Testis (tissue), 3 donors: ENCODE measurements around the gene GPR179. TPM values are rescaled to one million over a fixed set of nuclear protein-coding genes. Genes with fewer than 3 reads are reported as not detected.

ENCODE experiments used
- DNase-seq: peaks from one replicate; pipeline ENCODE4 v3.0.0-alpha.2; 2019
- H3K27ac ChIP-seq, 2 donors: fragments of 200-600 bp; sonication (generic); one replicate each; pipeline ENCODE4 v1.5.1; 2019
- H3K27me3 ChIP-seq: fragments of 200-600 bp; sonication (generic); one replicate; pipeline ENCODE4 v1.5.1; 2019
- H3K36me3 ChIP-seq: fragments of 200-600 bp; sonication (generic); one replicate; pipeline ENCODE4 v1.5.1; 2017; ENCODE audit warnings: low read depth; ENCODE audit errors: missing control alignments
- H3K4me1 ChIP-seq: fragments of 200-600 bp; sonication (generic); one replicate; pipeline ENCODE4 v1.5.1; 2019
- H3K4me3 ChIP-seq, 2 donors: fragments of 200-600 bp; sonication (generic); one replicate each; pipeline ENCODE4 v1.5.1; 2017 to 2019
- H3K9me3 ChIP-seq: fragments of 200-600 bp; sonication (generic); one replicate; pipeline ENCODE4 v1.5.1; 2017
- CTCF ChIP-seq, 3 experiments: fragments of 450-650 bp in 2 of 3; fragments of 200-600 bp in 1 of 3; sonication (generic) in 1 of 3; IDR thresholded peaks; one replicate each; pipeline ENCODE4 v1.5.1; 2016 to 2019; ENCODE audit warnings: antibody characterized with exemption in 3 of 3, mild to moderate bottlenecking in 2 of 3, moderate library complexity in 1 of 3
- POLR2A ChIP-seq: fragments of 450-650 bp; IDR thresholded peaks from one replicate; pipeline ENCODE4 v1.6.1; 2017; ENCODE audit warnings: antibody characterized with exemption, mild to moderate bottlenecking, moderate library complexity
- WGBS, 2 donors: methylation state at CpG; one replicate each; pipeline ENCODE4 v1.1.5; 2018; 5-methylcytosine and 5-hydroxymethylcytosine counted together
- intact Hi-C: fragments of 100-400 bp; cut with DNase I; formaldehyde crosslinking; loops from one replicate; pipeline ENCODE4 v1.15.1; 2023; ENCODE audit warnings: low total_unique reads
- polyA plus RNA-seq: library from polyadenylated mRNA; stranded (reverse); fragments of 350-450 nt; fragmentation: Illumina TruSeq; extraction: RNeasy Lipid Tissue Mini Kit (QIAGEN cat#74804); gene quantifications from one replicate; pipeline ENCODE4 v1.2.3, GENCODE V29; 2014; ENCODE audit warnings: low read depth, low replicate concordance; ENCODE audit not compliant: insufficient read depth
- total RNA-seq, 2 donors: library from RNA; depleted of rRNA; stranded (reverse); fragments of >200 nt; gene quantifications; one replicate each; pipeline ENCODE4 v1.2.3, GENCODE V29; 2016

Gene GPR179
- total and polyA plus RNA-seq, 3 donors from 2014 or later = 0.61 to 1.3 (median 0.93) TPM

GRCh38 chr17:38332735-38333134, 11.0 kb downstream of the GPR179 start:
- H3K27ac ChIP-seq = no peak overlapping the region
- H3K4me1 ChIP-seq = no peaks in the 10 kb centered on the region
- H3K27me3 ChIP-seq = no peaks in the 10 kb centered on the region
- intact Hi-C loops = no loop called here
- TF ChIP-seq CTCF (IDR thresholded peaks at IDR 0.05) (no peak), POLR2A (no peak)
- 88 to 91% methylated on average over 6 to 7 of the region's 7 CpGs for WGBS, 2 donors
- H3K9me3 ChIP-seq = no peaks in the 10 kb centered on the region
- H3K36me3 ChIP-seq = no peaks in the 10 kb centered on the region
- H3K4me3 ChIP-seq = no peak overlapping the region
- DNase-seq = no peak

- WGBS, 2 donors = 92 to 93% methylated on average over 6 to 23 of the region's 23 CpGs
- H3K36me3 ChIP-seq = no peaks in the 10 kb centered on the region
- no peaks in the 10 kb centered on the region for H3K9me3 ChIP-seq
- no peaks in the 10 kb centered on the region for H3K27me3 ChIP-seq
- peaks cover 8% of the 10 kb centered on the region for H3K4me1 ChIP-seq
- intact Hi-C loops = no loop called here
- H3K4me3 ChIP-seq = no peak overlapping the region
- TF ChIP-seq CTCF (IDR thresholded peaks at IDR 0.05) (no peak), POLR2A (no peak)
- DNase-seq = no peak
- H3K27ac ChIP-seq = no peak overlapping the region
Measured at GRCh38 chr17:38330941-38331411, 12.8 kb downstream of the GPR179 start.

- 93 to 95% methylated on average over 25 of the region's 25 CpGs for WGBS, 2 donors
- H3K4me1 ChIP-seq = peaks cover 15% of the 10 kb centered on the region
- TF ChIP-seq CTCF (IDR thresholded peaks at IDR 0.05) = no peak
- TF ChIP-seq POLR2A = no peak
- H3K4me3 ChIP-seq = no peak overlapping the region
- no peak overlapping the region for H3K27ac ChIP-seq
- DNase-seq = no peak
- no peaks in the 10 kb centered on the region for H3K27me3 ChIP-seq
- no peaks in the 10 kb centered on the region for H3K36me3 ChIP-seq
- intact Hi-C loops = no loop called here
- no peaks in the 10 kb centered on the region for H3K9me3 ChIP-seq
Measured at GRCh38 chr17:38329808-38330730, 13.7 kb downstream of the GPR179 start.

GRCh38 chr17:38329284-38329683, 14.5 kb downstream of the GPR179 start:
- peaks cover 22% of the 10 kb centered on the region for H3K4me1 ChIP-seq
- H3K27ac ChIP-seq = no peak overlapping the region
- H3K36me3 ChIP-seq = no peaks in the 10 kb centered on the region
- no peak for TF ChIP-seq CTCF (IDR thresholded peaks at IDR 0.05)
- no peak for TF ChIP-seq POLR2A
- intact Hi-C loops = no loop called here
- no peaks in the 10 kb centered on the region for H3K27me3 ChIP-seq
- WGBS, 2 donors = 85 to 88% methylated on average over 7 of the region's 7 CpGs
- no peak overlapping the region for H3K4me3 ChIP-seq
- H3K9me3 ChIP-seq = no peaks in the 10 kb centered on the region
- DNase-seq = no peak

GRCh38 chr17:38328620-38329019, 15.1 kb downstream of the GPR179 start:
- intact Hi-C loops = no loop called here
- H3K4me3 ChIP-seq = no peak overlapping the region
- no peak for DNase-seq
- no peaks in the 10 kb centered on the region for H3K27me3 ChIP-seq
- H3K36me3 ChIP-seq = no peaks in the 10 kb centered on the region
- H3K27ac ChIP-seq = no peak overlapping the region
- 86 to 90% methylated on average over 7 of the region's 7 CpGs for WGBS, 2 donors
- no peaks in the 10 kb centered on the region for H3K9me3 ChIP-seq
- H3K4me1 ChIP-seq = peaks cover 27% of the 10 kb centered on the region
- TF ChIP-seq CTCF (IDR thresholded peaks at IDR 0.05) (no peak), POLR2A (no peak)
